CD4-positive, CD25-positive, alpha-beta regulatory T cell (primary cell): ENCODE data around the gene VCAN. TPM values are rescaled to one million over a fixed set of nuclear protein-coding genes. Genes with fewer than 3 reads are reported as not detected.
A peak's percentile ranks its signal among the peaks of the same experiment; 100 is the strongest.

ENCODE experiments used
- ATAC-seq, 2 donors: fragments of 150-1000 bp; cut with Tn5 transposase; one replicate each; pipeline ENCODE4 v1.10.0; 2021; ENCODE audit warnings: low read depth in 2 of 2, moderate number of reproducible peaks in 2 of 2, moderate library complexity in 1 of 2
- DNase-seq, 3 donors: peaks; one replicate each; pipeline versions ENCODE4 v3.0.0 to v3.0.0-alpha.2; 2012 to 2022; ENCODE audit warnings: mixed read lengths in 1 of 3
- H3K27ac ChIP-seq: one replicate; pipeline ENCODE4 v1.7.0; 2013; ENCODE audit warnings: mild to moderate bottlenecking, low read length; ENCODE audit not compliant: insufficient read depth, poor library complexity, severe bottlenecking
- H3K27me3 ChIP-seq: one replicate; pipeline ENCODE4 v1.7.0; 2013; ENCODE audit warnings: low read length; ENCODE audit not compliant: control insufficient read depth, insufficient read depth
- H3K36me3 ChIP-seq: one replicate; pipeline ENCODE4 v1.7.0; 2013; ENCODE audit warnings: mild to moderate bottlenecking, low read length, moderate library complexity; ENCODE audit not compliant: control insufficient read depth, insufficient read depth
- H3K4me1 ChIP-seq: 2 replicates; pipeline ENCODE4 v1.7.0; 2013; ENCODE audit warnings: mild to moderate bottlenecking, low read length; ENCODE audit not compliant: insufficient read depth, control insufficient read depth, poor library complexity, severe bottlenecking
- H3K4me3 ChIP-seq: one replicate; pipeline ENCODE4 v1.7.0; 2013; ENCODE audit warnings: low read depth, mild to moderate bottlenecking, low read length, moderate library complexity
- H3K9me3 ChIP-seq, 2 experiments: 1 replicate in 1 of 2; 2 replicates in 1 of 2; pipeline ENCODE4 v1.7.0; 2013; ENCODE audit warnings: low read length in 2 of 2, mild to moderate bottlenecking in 1 of 2, moderate library complexity in 1 of 2; ENCODE audit not compliant: control insufficient read depth in 2 of 2
- H3K27ac Mint-ChIP-seq, 3 donors: one replicate each; pipeline ENCODE4 v1.8.0; 2020 to 2022; ENCODE audit warnings: mild to moderate bottlenecking in 3 of 3, mixed read lengths in 3 of 3, moderate library complexity in 2 of 3
- H3K27me3 Mint-ChIP-seq: one replicate; pipeline ENCODE4 v1.8.0; 2022; ENCODE audit warnings: mild to moderate bottlenecking, mixed read lengths
- H3K36me3 Mint-ChIP-seq: one replicate; pipeline ENCODE4 v1.8.0; 2020; ENCODE audit warnings: mixed read lengths
- H3K4me1 Mint-ChIP-seq, 4 donors: one replicate each; pipeline ENCODE4 v1.8.0; 2020 to 2022; ENCODE audit warnings: mixed read lengths in 4 of 4, mild to moderate bottlenecking in 1 of 4
- H3K4me3 Mint-ChIP-seq, 4 donors: one replicate each; pipeline ENCODE4 v1.8.0; 2020 to 2022; ENCODE audit warnings: mild to moderate bottlenecking in 4 of 4, mixed read lengths in 4 of 4, moderate library complexity in 3 of 4
- H3K9me3 Mint-ChIP-seq, 7 donors: one replicate each; pipeline ENCODE4 v1.8.0; 2020 to 2022; ENCODE audit warnings: mixed read lengths in 7 of 7, mild to moderate bottlenecking in 3 of 7, moderate library complexity in 2 of 7
- polyA plus RNA-seq, 4 donors: library from polyadenylated mRNA; unstranded; fragments of 300-500 nt; fragmentation: Illumina TruSeq; gene quantifications; one replicate each; pipeline ENCODE4 v1.2.3, GENCODE V29; 2021
- total RNA-seq: library from RNA; stranded (reverse); gene quantifications from one replicate; pipeline ENCODE4 v1.2.3, GENCODE V29; 2022

VCAN gene
- total and polyA plus RNA-seq, 5 donors from 2014 or later, result 0.20 to 0.85 (median 0.40) TPM; not detected in 2

DNA sequence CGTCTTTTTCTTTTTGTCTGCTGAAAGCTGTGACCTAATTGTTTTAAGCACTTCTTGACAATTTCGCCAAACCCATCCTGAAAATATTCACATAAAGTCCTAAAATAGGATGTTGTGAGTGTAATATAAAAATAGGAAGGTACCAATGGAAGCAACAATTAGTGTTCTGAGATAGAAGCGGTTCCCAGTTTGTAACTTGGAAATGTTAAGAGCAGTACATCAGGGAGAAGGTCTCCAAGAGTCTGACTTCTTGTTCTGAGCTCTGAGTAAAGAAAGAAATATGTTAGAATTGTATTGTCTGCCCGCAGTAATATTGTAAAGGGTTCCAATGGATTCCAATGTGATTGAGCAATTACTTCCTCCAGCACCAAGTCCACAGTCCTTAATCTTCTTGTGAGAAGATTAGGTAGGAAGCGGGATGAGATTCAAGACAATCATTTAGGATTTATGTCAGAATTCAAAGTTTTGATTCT is 3.9 kb downstream of the VCAN start:
- Mint-ChIP-seq H3K9me3 (peaks cover 0 to 7% (median 0%) of the 10 kb centered on the region in 7 donors), H3K4me1 (peaks cover 6 to 35% (median 17%) of the 10 kb centered on the region in 4 donors), H3K27me3 (peaks cover 72% of the 10 kb centered on the region), H3K4me3 (peak overlapping the region in 1 of 4 donors; percentile 36), H3K36me3 (no peaks in the 10 kb centered on the region), H3K27ac (no peak overlapping the region)
- Histone ChIP-seq H3K36me3 (no peaks in the 10 kb centered on the region), H3K27ac (no peak overlapping the region), H3K4me3 (no peak overlapping the region), H3K27me3 (peaks cover 30% of the 10 kb centered on the region), H3K9me3 (peaks cover 0 to 1% of the 10 kb centered on the region in 2 experiments), H3K4me1 (peaks cover 27% of the 10 kb centered on the region)
- DNase-seq (no peak), ATAC-seq (no peak)

DNA sequence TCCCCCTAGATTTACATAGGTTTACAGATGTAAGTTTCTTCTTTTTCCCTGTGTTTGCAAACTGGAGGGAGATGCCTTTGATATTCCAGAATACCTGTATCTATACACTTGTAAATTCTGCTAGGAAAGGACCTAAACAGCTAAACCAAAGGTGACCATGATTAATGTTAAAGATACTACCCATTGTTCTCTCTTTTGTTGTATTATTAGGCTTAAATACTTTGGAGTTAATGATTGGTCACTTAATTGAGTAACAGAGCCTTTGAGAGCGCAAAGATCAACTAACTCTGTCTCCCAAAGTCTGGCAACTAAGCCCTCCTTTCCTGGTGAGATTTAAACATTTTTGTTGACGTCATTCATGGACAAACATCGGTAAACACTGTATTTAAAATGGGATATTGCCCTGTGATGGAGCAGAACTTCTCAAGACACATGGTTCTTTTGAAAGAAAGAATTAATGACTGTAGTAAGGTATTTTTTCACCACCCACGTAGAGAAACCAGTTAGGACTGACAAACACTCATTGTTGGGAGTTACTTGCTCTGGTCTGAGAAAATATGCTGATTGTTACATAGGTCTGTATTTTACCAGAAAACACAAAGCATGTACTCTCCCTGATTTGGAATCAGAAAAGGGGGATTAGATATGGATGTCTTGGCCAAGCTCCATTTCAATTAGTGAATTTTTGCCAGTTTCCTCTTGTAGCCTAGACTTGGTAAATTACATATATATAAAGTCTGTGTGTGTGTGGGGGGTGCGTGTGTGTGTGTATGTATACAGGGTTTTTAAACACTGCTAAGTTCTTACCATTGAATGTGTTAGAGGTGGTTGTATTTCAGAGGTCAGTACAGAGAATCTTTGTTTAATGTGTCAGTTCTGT is 4.6 kb downstream of the VCAN start:
- Mint-ChIP-seq H3K27ac (no peak overlapping the region), H3K9me3 (peaks cover 0 to 7% (median 0%) of the 10 kb centered on the region in 7 donors), H3K4me3 (no peak overlapping the region), H3K4me1 (peaks cover 6 to 32% (median 17%) of the 10 kb centered on the region in 4 donors), H3K36me3 (no peaks in the 10 kb centered on the region), H3K27me3 (peaks cover 65% of the 10 kb centered on the region)
- peaks cover 0 to 1% of the 10 kb centered on the region in 2 experiments for H3K9me3 ChIP-seq
- DNase-seq (no peak), ATAC-seq (no peak)
- H3K4me1 ChIP-seq, result peaks cover 27% of the 10 kb centered on the region
- peaks cover 27% of the 10 kb centered on the region for H3K27me3 ChIP-seq
- no peak overlapping the region for H3K27ac ChIP-seq
- H3K36me3 ChIP-seq, result no peaks in the 10 kb centered on the region
- H3K4me3 ChIP-seq, result no peak overlapping the region

DNA sequence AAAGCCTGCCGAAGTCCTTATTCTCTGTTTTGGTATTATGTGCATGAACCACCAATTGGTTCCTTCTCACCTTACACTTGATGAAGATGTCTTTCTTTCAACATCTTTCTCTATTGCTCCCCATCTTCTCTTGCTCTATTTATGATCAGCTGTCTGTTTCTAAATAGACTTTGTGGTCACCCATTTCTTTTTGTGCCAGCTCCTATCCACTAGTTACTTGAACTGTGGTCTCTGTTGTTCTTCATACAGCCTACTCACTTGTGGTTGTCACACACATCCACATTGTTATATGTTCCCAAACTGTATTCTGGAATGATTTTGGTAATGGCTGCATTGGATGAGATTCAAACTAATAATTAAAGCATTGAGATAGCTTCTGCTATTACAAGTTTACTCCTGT is 11.4 kb downstream of the VCAN start:
- ATAC-seq (no peak), DNase-seq (no peak)
- Histone ChIP-seq H3K4me1 (no peaks in the 10 kb centered on the region), H3K9me3 (no peaks in the 10 kb centered on the region), H3K36me3 (no peaks in the 10 kb centered on the region), H3K4me3 (no peak overlapping the region), H3K27ac (no peak overlapping the region), H3K27me3 (peaks cover 6% of the 10 kb centered on the region)
- H3K4me3 Mint-ChIP-seq, result no peak overlapping the region
- no peaks in the 10 kb centered on the region for H3K4me1 Mint-ChIP-seq
- H3K27ac Mint-ChIP-seq, result no peak overlapping the region
- H3K36me3 Mint-ChIP-seq, result peaks cover 4% of the 10 kb centered on the region
- H3K27me3 Mint-ChIP-seq, result peaks cover 23% of the 10 kb centered on the region
- H3K9me3 Mint-ChIP-seq, result peaks cover 0 to 4% (median 2%) of the 10 kb centered on the region in 7 donors

DNA sequence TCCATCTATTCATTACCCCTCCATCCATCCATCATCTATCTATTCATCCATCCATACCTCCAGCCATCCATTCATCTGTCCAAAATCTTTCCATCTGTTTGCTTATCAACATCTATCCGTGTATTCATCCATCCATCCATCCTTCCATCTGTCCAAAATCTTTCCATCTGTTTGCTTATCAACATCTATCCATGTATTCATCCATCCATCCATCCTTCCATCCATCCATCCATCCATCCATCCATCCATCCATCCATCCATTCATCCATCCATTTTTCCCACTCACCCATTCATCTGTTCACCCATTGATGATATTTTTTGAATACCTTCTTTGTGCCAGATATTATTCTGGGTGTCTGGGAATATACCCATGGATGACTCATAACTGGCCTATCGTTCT is 12.8 kb downstream of the VCAN start:
- Histone ChIP-seq H3K36me3 (no peaks in the 10 kb centered on the region), H3K4me1 (no peaks in the 10 kb centered on the region), H3K9me3 (no peaks in the 10 kb centered on the region), H3K27ac (no peak overlapping the region), H3K27me3 (peaks cover under 1% of the 10 kb centered on the region), H3K4me3 (no peak overlapping the region)
- ATAC-seq (no peak), DNase-seq (no peak)
- Mint-ChIP-seq H3K27ac (no peak overlapping the region), H3K4me3 (no peak overlapping the region), H3K36me3 (peaks cover 4% of the 10 kb centered on the region), H3K4me1 (no peaks in the 10 kb centered on the region), H3K9me3 (peaks cover 0 to 4% (median 2%) of the 10 kb centered on the region in 7 donors), H3K27me3 (peaks cover 15% of the 10 kb centered on the region)

DNA sequence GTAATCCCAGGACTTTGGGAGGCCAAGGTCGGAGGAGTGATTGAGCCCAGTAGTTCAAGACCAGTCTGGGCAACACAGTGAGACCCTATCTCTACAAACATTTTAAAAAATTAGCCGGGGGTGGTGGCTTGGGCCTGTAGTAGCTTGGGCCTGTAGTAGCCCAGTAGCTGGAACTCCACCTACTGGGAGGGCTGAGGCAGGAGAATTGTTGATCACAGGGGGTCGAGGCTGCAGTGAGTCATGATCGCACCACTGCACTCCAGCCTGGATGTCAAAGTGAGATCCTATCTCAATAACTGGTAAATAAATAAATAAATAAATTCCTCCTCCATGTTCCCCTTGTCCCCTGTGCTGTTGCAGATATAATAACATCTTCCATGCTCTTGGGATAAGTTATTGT is 14.3 kb downstream of the VCAN start:
- ATAC-seq, result no peak
- H3K4me1 Mint-ChIP-seq, result no peaks in the 10 kb centered on the region
- H3K9me3 Mint-ChIP-seq, result peaks cover 0 to 4% (median 2%) of the 10 kb centered on the region in 7 donors

DNA sequence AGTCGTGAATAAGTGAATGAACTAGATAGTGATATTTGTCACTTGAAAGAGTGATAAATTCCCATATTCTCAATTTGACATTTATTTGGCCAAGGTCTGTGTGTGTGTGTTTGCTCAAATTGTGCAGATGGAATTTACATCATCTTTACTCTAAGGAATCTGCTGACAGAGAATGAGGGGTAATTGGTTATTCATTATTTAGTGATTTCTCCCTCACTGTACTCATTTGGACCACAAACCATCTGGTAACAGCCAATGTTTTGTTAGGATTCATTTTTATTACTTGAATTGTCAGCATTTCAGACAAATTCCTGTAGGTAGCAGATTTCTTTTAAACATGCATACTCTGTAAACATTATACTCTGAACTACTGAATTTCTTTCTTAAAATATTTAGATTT is 15.6 kb downstream of the VCAN start:
- DNase-seq (no peak), ATAC-seq (no peak)
- Histone ChIP-seq H3K4me3 (no peak overlapping the region), H3K4me1 (no peaks in the 10 kb centered on the region), H3K27me3 (peaks cover 3% of the 10 kb centered on the region), H3K36me3 (no peaks in the 10 kb centered on the region), H3K9me3 (no peaks in the 10 kb centered on the region), H3K27ac (no peak overlapping the region)
- peaks cover 0 to 4% (median 2%) of the 10 kb centered on the region in 7 donors for H3K9me3 Mint-ChIP-seq
- no peak overlapping the region for H3K4me3 Mint-ChIP-seq
- peaks cover 9% of the 10 kb centered on the region for H3K27me3 Mint-ChIP-seq
- H3K36me3 Mint-ChIP-seq, result peaks cover 4% of the 10 kb centered on the region
- no peaks in the 10 kb centered on the region for H3K4me1 Mint-ChIP-seq
- no peak overlapping the region for H3K27ac Mint-ChIP-seq

More for the DNA sequence above, 14.3 kb downstream of the VCAN start:
- DNase-seq, result no peak
- Histone ChIP-seq H3K4me3 (no peak overlapping the region), H3K9me3 (no peaks in the 10 kb centered on the region), H3K27ac (no peak overlapping the region), H3K4me1 (no peaks in the 10 kb centered on the region), H3K36me3 (no peaks in the 10 kb centered on the region), H3K27me3 (peaks cover 3% of the 10 kb centered on the region)
- Mint-ChIP-seq H3K4me3 (no peak overlapping the region), H3K27me3 (peaks cover 4% of the 10 kb centered on the region), H3K36me3 (peaks cover 4% of the 10 kb centered on the region), H3K27ac (no peak overlapping the region)

DNA sequence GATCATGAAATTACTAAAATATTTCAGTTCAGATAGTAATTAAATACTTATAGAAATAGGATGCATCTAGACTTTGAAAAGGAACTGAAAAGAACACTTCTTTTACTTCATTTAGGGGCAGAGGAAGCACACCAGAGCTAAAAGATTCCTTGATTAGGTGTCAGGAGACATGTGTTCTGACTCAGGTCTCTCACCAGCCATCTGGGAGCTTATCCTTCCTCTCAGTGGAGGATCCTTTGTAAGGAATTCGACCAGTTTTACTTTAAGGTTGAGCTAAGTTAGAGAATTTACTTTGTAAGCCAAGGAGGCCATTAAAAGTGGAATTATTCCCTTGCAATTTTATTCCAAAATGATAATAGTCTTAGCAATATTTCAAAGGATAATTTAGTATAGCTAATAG is 16.7 kb downstream of the VCAN start:
- H3K27ac Mint-ChIP-seq, result no peak overlapping the region

More for the DNA sequence above, 16.7 kb downstream of the VCAN start:
- no peaks in the 10 kb centered on the region for H3K9me3 ChIP-seq
- H3K9me3 Mint-ChIP-seq, result peaks cover 0 to 4% (median 2%) of the 10 kb centered on the region in 7 donors
- H3K4me1 ChIP-seq, result no peaks in the 10 kb centered on the region
- H3K36me3 ChIP-seq, result no peaks in the 10 kb centered on the region
- no peaks in the 10 kb centered on the region for H3K4me1 Mint-ChIP-seq
- H3K4me3 Mint-ChIP-seq, result no peak overlapping the region
- H3K27me3 Mint-ChIP-seq, result peaks cover 9% of the 10 kb centered on the region
- no peak overlapping the region for H3K27ac ChIP-seq
- ATAC-seq (no peak), DNase-seq (no peak)
- peaks cover 3% of the 10 kb centered on the region for H3K27me3 ChIP-seq
- peaks cover 4% of the 10 kb centered on the region for H3K36me3 Mint-ChIP-seq
- no peak overlapping the region for H3K4me3 ChIP-seq
